ENCODE data around the gene ARHGAP24. TPM values are rescaled to one million over a fixed set of nuclear protein-coding genes. Genes with fewer than 3 reads are reported as not detected.

The ARHGAP24 gene
- total and polyA plus RNA-seq, 4 donors, result 1.8 to 15.2 (median 3.3) TPM

DNA sequence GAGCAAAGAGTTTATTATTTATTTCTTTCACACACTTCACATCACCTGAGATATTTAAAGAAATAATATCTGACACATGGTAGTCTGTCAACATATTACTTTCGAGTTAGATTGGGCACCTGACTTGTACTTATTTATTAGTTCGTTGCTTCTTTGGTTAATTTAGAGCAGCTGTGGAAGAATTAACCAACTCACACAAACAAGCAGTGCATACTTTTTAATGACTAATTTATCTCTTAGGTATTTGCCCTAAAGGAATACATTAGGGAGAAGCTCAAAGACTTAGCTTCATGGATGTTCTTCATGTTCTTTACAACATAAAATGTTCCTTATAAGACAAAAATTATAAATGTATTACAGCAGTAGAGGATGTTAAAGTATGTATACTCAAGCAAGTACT, 242.9 kb downstream of the ARHGAP24 start:
- TF ChIP-seq EGR1 (IDR thresholded peaks at IDR 0.05; ENCODE audit: low read depth in 2 of 2) (no peak), YY1 (IDR thresholded peaks at IDR 0.05) (no peak), FOXA1 (IDR thresholded peaks at IDR 0.05) (no peak), RXRA (IDR thresholded peaks at IDR 0.05) (no peak), GABPA (IDR thresholded peaks at IDR 0.05 in 1 of 2, conservative IDR thresholded peaks at IDR 0.05 in 1 of 2) (no peak), HNF4G (IDR thresholded peaks at IDR 0.05) (no peak), JUND (IDR thresholded peaks at IDR 0.05) (no peak), TAF1 (conservative IDR thresholded peaks at IDR 0.05) (no peak), FOXA2 (IDR thresholded peaks at IDR 0.05) (no peak), HNF4A (conservative IDR thresholded peaks at IDR 0.05) (no peak), NR2F2 (IDR thresholded peaks at IDR 0.05) (no peak), SP1 (IDR thresholded peaks at IDR 0.05) (no peak)
- TF ChIP-seq, protein P1, sequence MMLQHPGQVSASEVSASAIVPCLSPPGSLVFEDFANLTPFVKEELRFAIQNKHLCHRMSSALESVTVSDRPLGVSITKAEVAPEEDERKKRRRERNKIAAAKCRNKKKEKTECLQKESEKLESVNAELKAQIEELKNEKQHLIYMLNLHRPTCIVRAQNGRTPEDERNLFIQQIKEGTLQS (IDR thresholded peaks at IDR 0.05), result no peak
- TF ChIP-seq, protein P2, sequence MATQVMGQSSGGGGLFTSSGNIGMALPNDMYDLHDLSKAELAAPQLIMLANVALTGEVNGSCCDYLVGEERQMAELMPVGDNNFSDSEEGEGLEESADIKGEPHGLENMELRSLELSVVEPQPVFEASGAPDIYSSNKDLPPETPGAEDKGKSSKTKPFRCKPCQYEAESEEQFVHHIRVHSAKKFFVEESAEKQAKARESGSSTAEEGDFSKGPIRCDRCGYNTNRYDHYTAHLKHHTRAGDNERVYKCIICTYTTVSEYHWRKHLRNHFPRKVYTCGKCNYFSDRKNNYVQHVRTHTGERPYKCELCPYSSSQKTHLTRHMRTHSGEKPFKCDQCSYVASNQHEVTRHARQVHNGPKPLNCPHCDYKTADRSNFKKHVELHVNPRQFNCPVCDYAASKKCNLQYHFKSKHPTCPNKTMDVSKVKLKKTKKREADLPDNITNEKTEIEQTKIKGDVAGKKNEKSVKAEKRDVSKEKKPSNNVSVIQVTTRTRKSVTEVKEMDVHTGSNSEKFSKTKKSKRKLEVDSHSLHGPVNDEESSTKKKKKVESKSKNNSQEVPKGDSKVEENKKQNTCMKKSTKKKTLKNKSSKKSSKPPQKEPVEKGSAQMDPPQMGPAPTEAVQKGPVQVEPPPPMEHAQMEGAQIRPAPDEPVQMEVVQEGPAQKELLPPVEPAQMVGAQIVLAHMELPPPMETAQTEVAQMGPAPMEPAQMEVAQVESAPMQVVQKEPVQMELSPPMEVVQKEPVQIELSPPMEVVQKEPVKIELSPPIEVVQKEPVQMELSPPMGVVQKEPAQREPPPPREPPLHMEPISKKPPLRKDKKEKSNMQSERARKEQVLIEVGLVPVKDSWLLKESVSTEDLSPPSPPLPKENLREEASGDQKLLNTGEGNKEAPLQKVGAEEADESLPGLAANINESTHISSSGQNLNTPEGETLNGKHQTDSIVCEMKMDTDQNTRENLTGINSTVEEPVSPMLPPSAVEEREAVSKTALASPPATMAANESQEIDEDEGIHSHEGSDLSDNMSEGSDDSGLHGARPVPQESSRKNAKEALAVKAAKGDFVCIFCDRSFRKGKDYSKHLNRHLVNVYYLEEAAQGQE (IDR thresholded peaks at IDR 0.05), result no peak
- TF ChIP-seq, protein P3, sequence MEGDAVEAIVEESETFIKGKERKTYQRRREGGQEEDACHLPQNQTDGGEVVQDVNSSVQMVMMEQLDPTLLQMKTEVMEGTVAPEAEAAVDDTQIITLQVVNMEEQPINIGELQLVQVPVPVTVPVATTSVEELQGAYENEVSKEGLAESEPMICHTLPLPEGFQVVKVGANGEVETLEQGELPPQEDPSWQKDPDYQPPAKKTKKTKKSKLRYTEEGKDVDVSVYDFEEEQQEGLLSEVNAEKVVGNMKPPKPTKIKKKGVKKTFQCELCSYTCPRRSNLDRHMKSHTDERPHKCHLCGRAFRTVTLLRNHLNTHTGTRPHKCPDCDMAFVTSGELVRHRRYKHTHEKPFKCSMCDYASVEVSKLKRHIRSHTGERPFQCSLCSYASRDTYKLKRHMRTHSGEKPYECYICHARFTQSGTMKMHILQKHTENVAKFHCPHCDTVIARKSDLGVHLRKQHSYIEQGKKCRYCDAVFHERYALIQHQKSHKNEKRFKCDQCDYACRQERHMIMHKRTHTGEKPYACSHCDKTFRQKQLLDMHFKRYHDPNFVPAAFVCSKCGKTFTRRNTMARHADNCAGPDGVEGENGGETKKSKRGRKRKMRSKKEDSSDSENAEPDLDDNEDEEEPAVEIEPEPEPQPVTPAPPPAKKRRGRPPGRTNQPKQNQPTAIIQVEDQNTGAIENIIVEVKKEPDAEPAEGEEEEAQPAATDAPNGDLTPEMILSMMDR (IDR thresholded peaks at IDR 0.05; ENCODE audit: low read depth, low read length, missing input control), result no peak
- TF ChIP-seq, protein P4, sequence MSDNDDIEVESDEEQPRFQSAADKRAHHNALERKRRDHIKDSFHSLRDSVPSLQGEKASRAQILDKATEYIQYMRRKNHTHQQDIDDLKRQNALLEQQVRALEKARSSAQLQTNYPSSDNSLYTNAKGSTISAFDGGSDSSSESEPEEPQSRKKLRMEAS (IDR thresholded peaks at IDR 0.05), result no peak
- H3K27me3 ChIP-seq (ENCODE audit: control insufficient read depth in 4 of 4, insufficient read depth in 4 of 4, low read length in 3 of 4), result no peaks in the 10 kb centered on the region
- no peak for DNase-seq (ENCODE audit: low spot score)
- no peaks in the 10 kb centered on the region for H3K4me1 ChIP-seq (ENCODE audit: control insufficient read depth in 4 of 4, insufficient read depth in 4 of 4, low read length in 3 of 4)
- H3K4me3 ChIP-seq (ENCODE audit: low read depth in 1 of 3, low read length in 3 of 3), result no peak overlapping the region
- no peak overlapping the region for H3K9ac ChIP-seq (ENCODE audit: low read depth in 1 of 2, low read length in 2 of 2)
- no peaks in the 10 kb centered on the region for H3K36me3 ChIP-seq (ENCODE audit: control insufficient read depth in 4 of 4, insufficient read depth in 3 of 4, low read depth in 1 of 4, low read length in 3 of 4)
- H3K9me3 ChIP-seq (ENCODE audit: control insufficient read depth in 4 of 4, low read length in 3 of 4), result no peaks in the 10 kb centered on the region
- H3K27ac ChIP-seq (ENCODE audit: low read depth in 1 of 2, low read length in 2 of 2), result no peak overlapping the region
- WGBS, result 58% methylated on average over 2 of the region's 2 CpGs

DNA sequence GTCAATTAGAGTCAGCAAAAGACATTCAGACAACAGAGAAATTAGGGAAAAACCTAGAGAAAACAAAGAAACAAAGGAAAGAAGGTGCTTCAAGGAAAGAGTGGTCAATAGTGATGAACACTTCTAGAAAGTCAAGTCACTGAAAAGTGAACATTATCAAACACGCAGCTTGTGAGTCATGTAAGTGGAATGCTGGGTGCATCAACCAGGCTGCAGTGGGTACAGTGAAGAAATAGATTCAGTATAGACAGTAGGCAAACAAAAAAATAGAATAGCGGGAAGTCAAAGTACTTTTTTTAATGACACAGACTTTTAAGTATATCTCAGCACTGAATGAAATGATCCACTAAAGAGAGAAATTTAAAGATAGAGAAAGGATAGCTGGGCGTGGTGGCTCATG, 245.8 kb downstream of the ARHGAP24 start:
- no peak for DNase-seq (ENCODE audit: low spot score)
- Histone ChIP-seq H3K27ac (ENCODE audit: low read depth in 1 of 2, low read length in 2 of 2) (no peak overlapping the region), H3K9me3 (ENCODE audit: control insufficient read depth in 4 of 4, low read length in 3 of 4) (no peaks in the 10 kb centered on the region), H3K4me1 (ENCODE audit: control insufficient read depth in 4 of 4, insufficient read depth in 4 of 4, low read length in 3 of 4) (peaks cover 0 to 12% (median 3%) of the 10 kb centered on the region in 4 donors), H3K9ac (ENCODE audit: low read depth in 1 of 2, low read length in 2 of 2) (no peak overlapping the region), H3K4me3 (ENCODE audit: low read depth in 1 of 3, low read length in 3 of 3) (no peak overlapping the region), H3K27me3 (ENCODE audit: control insufficient read depth in 4 of 4, insufficient read depth in 4 of 4, low read length in 3 of 4) (no peaks in the 10 kb centered on the region), H3K36me3 (ENCODE audit: control insufficient read depth in 4 of 4, insufficient read depth in 3 of 4, low read depth in 1 of 4, low read length in 3 of 4) (no peaks in the 10 kb centered on the region)
- no peak for TF ChIP-seq SP1 (IDR thresholded peaks at IDR 0.05)
- TF ChIP-seq, protein P1 (IDR thresholded peaks at IDR 0.05), result no peak
- TF ChIP-seq NR2F2 (IDR thresholded peaks at IDR 0.05), result no peak
- TF ChIP-seq HNF4A (conservative IDR thresholded peaks at IDR 0.05), result no peak
- TF ChIP-seq GABPA (IDR thresholded peaks at IDR 0.05 in 1 of 2, conservative IDR thresholded peaks at IDR 0.05 in 1 of 2), result no peak
- no peak for TF ChIP-seq HNF4G (IDR thresholded peaks at IDR 0.05)
- no peak for TF ChIP-seq JUND (IDR thresholded peaks at IDR 0.05)
- TF ChIP-seq, protein P2 (IDR thresholded peaks at IDR 0.05), result no peak
- TF ChIP-seq FOXA1 (IDR thresholded peaks at IDR 0.05), result no peak
- TF ChIP-seq RXRA (IDR thresholded peaks at IDR 0.05), result no peak
- WGBS, result 58% methylated on average over 3 of the region's 3 CpGs

Measured in liver (tissue), 9 donors.